ENCODE measurements around the gene OSBP. TPM values are rescaled to one million over a fixed set of nuclear protein-coding genes. Genes with fewer than 3 reads are reported as not detected.

Gene OSBP
- total RNA-seq, 2 donors from 2014 or later = 41.2 to 44.3 TPM

- Histone ChIP-seq H3K4me3 (ENCODE audit: low read length) (no peak overlapping the region), H3K27ac (ENCODE audit: low read depth, low read length) (no peak overlapping the region), H3K4me1 (ENCODE audit: control insufficient read depth, insufficient read depth, low read length) (no peaks in the 10 kb centered on the region), H3K9me3 (ENCODE audit: control insufficient read depth, low read length) (no peaks in the 10 kb centered on the region), H3K9ac (ENCODE audit: extremely low read depth, low read length, poor library complexity, severe bottlenecking) (no peak overlapping the region), H3K27me3 (ENCODE audit: control insufficient read depth, insufficient read depth, low read length, poor library complexity, severe bottlenecking) (no peaks in the 10 kb centered on the region), H3K36me3 (ENCODE audit: control insufficient read depth, insufficient read depth, low read length) (peaks cover 97% of the 10 kb centered on the region)
- Mint-ChIP-seq H3K4me3 (no peak overlapping the region), H3K27me3 (ENCODE audit: insufficient read depth) (no peaks in the 10 kb centered on the region), H3K27ac (no peak overlapping the region), H3K4me1 (peaks cover 5% of the 10 kb centered on the region), H3K36me3 (ENCODE audit: low read depth) (peaks cover 73% of the 10 kb centered on the region), H3K9me3 (no peaks in the 10 kb centered on the region)
- WGBS, 2 experiments (ENCODE audit: insufficient coverage in 1 of 2, insufficient read length in 1 of 2) = 94 to 95% methylated on average over 3 to 5 of the region's 5 CpGs
- no peak for DNase-seq
- TF ChIP-seq, protein P1, sequence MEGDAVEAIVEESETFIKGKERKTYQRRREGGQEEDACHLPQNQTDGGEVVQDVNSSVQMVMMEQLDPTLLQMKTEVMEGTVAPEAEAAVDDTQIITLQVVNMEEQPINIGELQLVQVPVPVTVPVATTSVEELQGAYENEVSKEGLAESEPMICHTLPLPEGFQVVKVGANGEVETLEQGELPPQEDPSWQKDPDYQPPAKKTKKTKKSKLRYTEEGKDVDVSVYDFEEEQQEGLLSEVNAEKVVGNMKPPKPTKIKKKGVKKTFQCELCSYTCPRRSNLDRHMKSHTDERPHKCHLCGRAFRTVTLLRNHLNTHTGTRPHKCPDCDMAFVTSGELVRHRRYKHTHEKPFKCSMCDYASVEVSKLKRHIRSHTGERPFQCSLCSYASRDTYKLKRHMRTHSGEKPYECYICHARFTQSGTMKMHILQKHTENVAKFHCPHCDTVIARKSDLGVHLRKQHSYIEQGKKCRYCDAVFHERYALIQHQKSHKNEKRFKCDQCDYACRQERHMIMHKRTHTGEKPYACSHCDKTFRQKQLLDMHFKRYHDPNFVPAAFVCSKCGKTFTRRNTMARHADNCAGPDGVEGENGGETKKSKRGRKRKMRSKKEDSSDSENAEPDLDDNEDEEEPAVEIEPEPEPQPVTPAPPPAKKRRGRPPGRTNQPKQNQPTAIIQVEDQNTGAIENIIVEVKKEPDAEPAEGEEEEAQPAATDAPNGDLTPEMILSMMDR (conservative IDR thresholded peaks at IDR 0.05) = no peak
Observed at GRCh38 chr11:59658036-59658435, 42.5 kb upstream of the OSBP start.

DNA sequence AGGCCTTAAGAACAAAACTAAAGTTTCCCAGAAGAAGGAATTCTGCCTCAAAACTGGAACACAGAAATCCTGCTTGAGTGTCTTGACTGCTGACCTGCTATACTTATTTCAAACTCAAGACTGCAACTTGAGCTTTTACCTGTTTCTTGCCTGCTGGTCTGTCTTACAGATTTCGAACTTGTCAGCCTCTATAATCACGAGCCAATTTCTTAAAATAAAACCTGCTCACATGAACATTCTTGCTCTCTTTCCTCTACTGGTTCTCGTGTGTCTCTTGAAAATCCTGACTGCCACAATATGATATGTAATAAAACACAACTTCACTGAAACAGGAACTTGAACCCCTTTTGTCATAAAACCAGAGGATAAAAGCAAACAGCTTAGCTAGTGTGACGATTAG lies 39.3 kb upstream of the OSBP start:
- TF ChIP-seq, protein P1 (conservative IDR thresholded peaks at IDR 0.05) = no peak
- no peaks in the 10 kb centered on the region for H3K27me3 Mint-ChIP-seq (ENCODE audit: insufficient read depth)
- no peak for DNase-seq
- Histone ChIP-seq H3K9ac (ENCODE audit: extremely low read depth, low read length, poor library complexity, severe bottlenecking) (no peak overlapping the region), H3K36me3 (ENCODE audit: control insufficient read depth, insufficient read depth, low read length) (peaks cover 97% of the 10 kb centered on the region), H3K9me3 (ENCODE audit: control insufficient read depth, low read length) (no peaks in the 10 kb centered on the region), H3K4me1 (ENCODE audit: control insufficient read depth, insufficient read depth, low read length) (no peaks in the 10 kb centered on the region), H3K4me3 (ENCODE audit: low read length) (no peak overlapping the region), H3K27ac (ENCODE audit: low read depth, low read length) (no peak overlapping the region), H3K27me3 (ENCODE audit: control insufficient read depth, insufficient read depth, low read length, poor library complexity, severe bottlenecking) (no peaks in the 10 kb centered on the region)
- peaks cover 85% of the 10 kb centered on the region for H3K36me3 Mint-ChIP-seq (ENCODE audit: low read depth)
- H3K27ac Mint-ChIP-seq = no peak overlapping the region
- H3K4me1 Mint-ChIP-seq = no peaks in the 10 kb centered on the region
- H3K9me3 Mint-ChIP-seq = no peaks in the 10 kb centered on the region
- no peak overlapping the region for H3K4me3 Mint-ChIP-seq
- 96 to 98% methylated on average over 4 of the region's 4 CpGs for WGBS, 2 experiments (ENCODE audit: insufficient coverage in 1 of 2, insufficient read length in 1 of 2)

- H3K27ac ChIP-seq (ENCODE audit: low read depth, low read length) = no peak overlapping the region
- peaks cover 8% of the 10 kb centered on the region for H3K4me1 Mint-ChIP-seq
- DNase-seq = no peak
- no peak overlapping the region for H3K9ac ChIP-seq (ENCODE audit: extremely low read depth, low read length, poor library complexity, severe bottlenecking)
- no peaks in the 10 kb centered on the region for H3K4me1 ChIP-seq (ENCODE audit: control insufficient read depth, insufficient read depth, low read length)
- peaks cover 96% of the 10 kb centered on the region for H3K36me3 ChIP-seq (ENCODE audit: control insufficient read depth, insufficient read depth, low read length)
- no peak overlapping the region for H3K4me3 Mint-ChIP-seq
- H3K27ac Mint-ChIP-seq = no peak overlapping the region
- H3K4me3 ChIP-seq (ENCODE audit: low read length) = no peak overlapping the region
- 87 to 91% methylated on average over 2 to 3 of the region's 3 CpGs for WGBS, 2 experiments (ENCODE audit: insufficient coverage in 1 of 2, insufficient read length in 1 of 2)
- H3K27me3 Mint-ChIP-seq (ENCODE audit: insufficient read depth) = no peaks in the 10 kb centered on the region
- H3K36me3 Mint-ChIP-seq (ENCODE audit: low read depth) = peaks cover 93% of the 10 kb centered on the region
- H3K9me3 ChIP-seq (ENCODE audit: control insufficient read depth, low read length) = peaks cover 13% of the 10 kb centered on the region
- H3K9me3 Mint-ChIP-seq = peaks cover 15% of the 10 kb centered on the region
- TF ChIP-seq, protein P1 (conservative IDR thresholded peaks at IDR 0.05) = no peak
- no peaks in the 10 kb centered on the region for H3K27me3 ChIP-seq (ENCODE audit: control insufficient read depth, insufficient read depth, low read length, poor library complexity, severe bottlenecking)
Observed at GRCh38 chr11:59647245-59647980, 31.8 kb upstream of the OSBP start.
